ENCODE measurements around the gene LSM7.

DNA sequence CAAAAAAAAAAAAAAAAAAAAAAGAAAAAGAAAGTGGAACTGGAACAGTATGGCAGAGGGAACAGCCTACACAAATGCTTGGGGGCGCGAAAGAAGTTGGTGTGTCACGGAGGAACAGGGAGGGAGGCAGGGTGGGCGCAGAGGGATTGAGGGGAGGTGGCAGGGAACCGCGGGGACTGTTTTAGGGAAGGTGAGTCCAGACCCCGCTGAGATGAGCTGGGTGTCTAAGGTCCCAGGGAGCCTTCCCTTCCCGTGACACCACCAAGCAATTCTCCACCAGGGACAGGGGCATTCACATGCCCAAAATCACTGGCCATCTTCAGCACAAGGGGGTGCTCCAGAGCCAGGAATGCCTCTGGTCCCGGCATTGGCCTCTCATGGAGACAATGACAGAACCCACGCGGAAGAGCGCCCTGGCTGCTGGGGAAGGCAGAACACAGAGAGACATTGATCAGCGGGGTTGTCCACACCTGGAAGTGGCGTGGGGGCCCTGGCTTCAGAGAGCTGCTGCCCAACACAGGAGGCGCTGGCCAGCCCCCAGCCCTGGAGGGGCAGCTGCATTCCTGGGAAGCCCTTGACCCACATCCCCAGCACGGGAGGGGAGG lies 53.4 kb downstream of the LSM7 start:
- TF ChIP-seq POLR2AphosphoS5 (IDR thresholded peaks at IDR 0.05; ENCODE audit: borderline replicate concordance, low read depth, low read length), result no peak
- TF ChIP-seq EZH2 (IDR thresholded peaks at IDR 0.05), result no peak
- no peak for TF ChIP-seq FOXP2 (optimal IDR thresholded peaks at IDR 0.05; ENCODE audit: control extremely low read depth, extremely low read length, insufficient read depth)

Measured in SK-N-MC (cell line).